ENCODE measurements around the gene MARCHF2.

DNA sequence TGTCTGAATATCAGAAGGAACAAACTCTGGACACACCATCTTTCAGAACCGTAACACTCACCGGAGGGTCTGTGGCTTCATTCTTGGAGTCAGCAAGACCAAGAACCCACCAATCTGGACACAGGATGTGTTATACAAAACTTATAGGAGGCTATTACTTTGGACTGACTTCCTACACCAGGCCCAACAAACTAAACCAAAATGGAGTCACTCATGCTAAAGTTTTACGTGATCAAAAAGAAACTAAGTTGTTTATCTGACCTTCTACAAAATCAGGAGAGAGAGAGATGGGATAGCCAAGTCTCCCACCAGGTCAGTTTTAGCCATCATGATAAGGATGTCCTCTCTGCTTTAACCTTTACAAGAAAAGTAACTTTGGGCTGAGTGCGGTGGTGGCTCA, 26.1 kb upstream of the MARCHF2 start:
- TF ChIP-seq, protein P1, sequence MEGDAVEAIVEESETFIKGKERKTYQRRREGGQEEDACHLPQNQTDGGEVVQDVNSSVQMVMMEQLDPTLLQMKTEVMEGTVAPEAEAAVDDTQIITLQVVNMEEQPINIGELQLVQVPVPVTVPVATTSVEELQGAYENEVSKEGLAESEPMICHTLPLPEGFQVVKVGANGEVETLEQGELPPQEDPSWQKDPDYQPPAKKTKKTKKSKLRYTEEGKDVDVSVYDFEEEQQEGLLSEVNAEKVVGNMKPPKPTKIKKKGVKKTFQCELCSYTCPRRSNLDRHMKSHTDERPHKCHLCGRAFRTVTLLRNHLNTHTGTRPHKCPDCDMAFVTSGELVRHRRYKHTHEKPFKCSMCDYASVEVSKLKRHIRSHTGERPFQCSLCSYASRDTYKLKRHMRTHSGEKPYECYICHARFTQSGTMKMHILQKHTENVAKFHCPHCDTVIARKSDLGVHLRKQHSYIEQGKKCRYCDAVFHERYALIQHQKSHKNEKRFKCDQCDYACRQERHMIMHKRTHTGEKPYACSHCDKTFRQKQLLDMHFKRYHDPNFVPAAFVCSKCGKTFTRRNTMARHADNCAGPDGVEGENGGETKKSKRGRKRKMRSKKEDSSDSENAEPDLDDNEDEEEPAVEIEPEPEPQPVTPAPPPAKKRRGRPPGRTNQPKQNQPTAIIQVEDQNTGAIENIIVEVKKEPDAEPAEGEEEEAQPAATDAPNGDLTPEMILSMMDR (IDR thresholded peaks at IDR 0.05; ENCODE audit: low read depth, low read length, poor library complexity, severe bottlenecking): no peak
- no peak for TF ChIP-seq EZH2phosphoT487 (IDR thresholded peaks at IDR 0.05; ENCODE audit: borderline replicate concordance, low read length)
